CD4-positive, alpha-beta memory T cell (primary cell): ENCODE measurements around the gene SCN1A. TPM values are rescaled to one million over a fixed set of nuclear protein-coding genes. Genes with fewer than 3 reads are reported as not detected.

Experiments used
- CTCF ChIA-PET: fragments of 350-600 bp; sonication (Branson Sonifier 250); formaldehyde crosslinking; loops from one replicate; lab custom pipeline; 2021; ENCODE audit warnings: inconsistent platforms; ENCODE audit not compliant: partially characterized antibody; lab: Charles Lee
- POLR2A ChIA-PET: fragments of 350-600 bp; sonication (Branson Sonifier 250); formaldehyde crosslinking; loops from one replicate; lab custom pipeline; 2021; ENCODE audit not compliant: partially characterized antibody; lab: Charles Lee
- DNase-seq, 5 donors: peaks; one replicate each; pipeline versions ENCODE4 v3.0.0 to v3.0.0-alpha.2; 2020 to 2022; ENCODE audit warnings: mixed read lengths in 1 of 5
- H3K27ac ChIP-seq: one replicate; pipeline ENCODE4 v1.7.0; 2013; ENCODE audit warnings: low read depth, low read length
- H3K27me3 ChIP-seq: 2 replicates; pipeline ENCODE4 v1.7.0; 2013; ENCODE audit warnings: mild to moderate bottlenecking, low read length, moderate library complexity; ENCODE audit not compliant: insufficient read depth
- H3K36me3 ChIP-seq: 2 replicates; pipeline ENCODE4 v1.7.0; 2013; ENCODE audit warnings: mild to moderate bottlenecking, low read length, moderate library complexity; ENCODE audit not compliant: insufficient read depth
- H3K4me1 ChIP-seq: 2 replicates; pipeline ENCODE4 v1.7.0; 2013; ENCODE audit warnings: mild to moderate bottlenecking, low read length, moderate library complexity; ENCODE audit not compliant: insufficient read depth
- H3K4me3 ChIP-seq, 2 donors: one replicate each; pipeline ENCODE4 v1.7.0; 2013; ENCODE audit warnings: low read length in 2 of 2, mild to moderate bottlenecking in 1 of 2
- H3K9me3 ChIP-seq, 2 donors: one replicate each; pipeline ENCODE4 v1.7.0; 2013; ENCODE audit warnings: low read length in 2 of 2, control low read depth in 1 of 2; ENCODE audit not compliant: control insufficient read depth in 1 of 2
- H3K27ac Mint-ChIP-seq, 7 donors: one replicate each; pipeline ENCODE4 v1.8.0; 2020 to 2021; ENCODE audit warnings: mixed read lengths in 7 of 7, mild to moderate bottlenecking in 6 of 7, inconsistent platforms in 3 of 7, moderate library complexity in 3 of 7
- H3K27me3 Mint-ChIP-seq, 2 donors: one replicate each; pipeline ENCODE4 v1.8.0; 2020 to 2021; ENCODE audit warnings: mixed read lengths in 2 of 2
- H3K36me3 Mint-ChIP-seq, 2 donors: one replicate each; pipeline ENCODE4 v1.8.0; 2020 to 2021; ENCODE audit warnings: mixed read lengths in 2 of 2, inconsistent platforms in 1 of 2, mild to moderate bottlenecking in 1 of 2
- H3K4me1 Mint-ChIP-seq, 4 donors: one replicate each; pipeline ENCODE4 v1.8.0; 2020 to 2021; ENCODE audit warnings: mixed read lengths in 4 of 4, mild to moderate bottlenecking in 1 of 4
- H3K4me3 Mint-ChIP-seq, 8 donors: one replicate each; pipeline ENCODE4 v1.8.0; 2020 to 2021; ENCODE audit warnings: mixed read lengths in 8 of 8, mild to moderate bottlenecking in 7 of 8, moderate library complexity in 6 of 8, inconsistent platforms in 3 of 8
- H3K9me3 Mint-ChIP-seq, 8 donors: one replicate each; pipeline ENCODE4 v1.8.0; 2020 to 2021; ENCODE audit warnings: mixed read lengths in 8 of 8, mild to moderate bottlenecking in 5 of 8, inconsistent platforms in 3 of 8, moderate library complexity in 1 of 8
- intact Hi-C: fragments of 100-400 bp; cut with micrococcal nuclease; formaldehyde crosslinking; loops from one replicate; pipeline ENCODE4 v1.15.1; 2023
- polyA plus RNA-seq, 2 donors: library from polyadenylated mRNA; unstranded; fragments of 300-500 nt; fragmentation: Illumina TruSeq; gene quantifications; one replicate each; pipeline ENCODE4 v1.2.3, GENCODE V29; 2021
- total RNA-seq, 2 experiments: library from RNA; stranded (reverse); gene quantifications; one replicate each; pipeline ENCODE4 v1.2.3, GENCODE V29; 2021

The SCN1A gene
- total and polyA plus RNA-seq, 4 experiments from 2014 or later: not detected

DNA sequence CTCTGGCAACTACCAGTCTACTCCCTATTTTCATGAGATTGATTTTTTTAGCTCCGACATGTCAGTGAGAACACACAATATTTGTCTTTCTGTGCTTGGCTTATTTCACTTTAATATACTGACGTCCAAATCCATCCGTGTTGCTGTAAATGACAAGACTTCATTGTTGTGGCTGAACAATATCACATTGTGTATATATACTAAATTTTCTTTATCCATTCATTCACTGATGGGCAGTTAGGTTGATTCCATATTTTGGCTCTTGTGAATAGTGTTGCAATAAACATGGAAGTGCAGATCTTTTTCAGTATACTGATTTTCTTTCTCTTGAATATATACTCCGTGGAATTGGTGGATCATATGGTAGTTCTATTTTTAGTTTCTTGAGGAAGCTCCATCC is 168.4 kb downstream of the SCN1A start:
- H3K27me3 ChIP-seq: no peaks in the 10 kb centered on the region
- Mint-ChIP-seq H3K4me3 (no peak overlapping the region), H3K36me3 (no peaks in the 10 kb centered on the region), H3K27me3 (peaks cover 0 to 1% of the 10 kb centered on the region in 2 donors), H3K27ac (no peak overlapping the region), H3K9me3 (no peaks in the 10 kb centered on the region), H3K4me1 (peaks cover 9 to 19% (median 14%) of the 10 kb centered on the region in 4 donors)
- H3K36me3 ChIP-seq: no peaks in the 10 kb centered on the region
- H3K9me3 ChIP-seq: no peaks in the 10 kb centered on the region
- H3K27ac ChIP-seq: no peak overlapping the region
- peaks cover 8% of the 10 kb centered on the region for H3K4me1 ChIP-seq
- no peak for DNase-seq
- ChIA-PET CTCF (no interaction called here), POLR2A (no interaction called here)
- no peak overlapping the region for H3K4me3 ChIP-seq
- intact Hi-C loops: loop anchor here (10.0 kb wide), 2 partner anchors 165 to 665 kb away; partner anchors contain the start of gene GALNT3

DNA sequence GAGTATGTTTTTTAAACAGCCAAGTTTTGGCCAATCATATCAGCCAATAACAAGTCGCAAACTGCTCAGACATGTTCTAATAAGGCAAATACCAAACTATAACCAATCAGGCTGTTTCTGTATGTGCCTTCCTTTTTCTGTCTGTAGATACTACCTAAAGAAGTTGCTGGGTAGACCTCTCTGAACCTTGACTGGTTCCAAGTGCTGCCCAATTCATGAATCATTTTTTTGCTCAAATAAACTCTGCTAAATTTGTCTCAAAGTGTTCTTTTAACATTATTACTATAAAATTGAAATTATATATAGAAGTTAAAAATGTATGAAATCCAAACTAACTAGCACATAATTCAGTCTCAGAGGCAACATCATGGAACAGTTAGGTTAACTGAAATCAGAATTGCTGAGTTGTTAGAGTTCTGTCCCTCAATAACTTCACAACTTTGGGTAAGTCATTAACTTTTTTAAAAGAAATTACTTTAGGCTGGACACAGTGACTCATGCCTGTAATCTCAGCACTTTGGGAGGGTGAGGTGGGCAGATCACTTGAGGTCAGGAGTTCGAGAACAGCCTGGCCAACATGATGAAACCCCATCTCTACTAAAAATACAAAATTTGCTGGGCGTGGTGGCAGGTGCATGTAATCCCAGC is 169.4 kb downstream of the SCN1A start:
- Histone ChIP-seq H3K4me3 (no peak overlapping the region), H3K27me3 (no peaks in the 10 kb centered on the region), H3K27ac (no peak overlapping the region), H3K36me3 (no peaks in the 10 kb centered on the region), H3K4me1 (peaks cover 11% of the 10 kb centered on the region), H3K9me3 (no peaks in the 10 kb centered on the region)
- Mint-ChIP-seq H3K4me3 (no peak overlapping the region), H3K27me3 (peaks cover 0 to 1% of the 10 kb centered on the region in 2 donors), H3K4me1 (peaks cover 9 to 19% (median 14%) of the 10 kb centered on the region in 4 donors), H3K9me3 (no peaks in the 10 kb centered on the region), H3K36me3 (no peaks in the 10 kb centered on the region), H3K27ac (no peak overlapping the region)
- ChIA-PET POLR2A (no interaction called here), CTCF (no interaction called here)
- DNase-seq: no peak
- intact Hi-C loops: loop anchor here (10.0 kb wide), 2 partner anchors 164 to 664 kb away; partner anchors contain the start of gene GALNT3

DNA sequence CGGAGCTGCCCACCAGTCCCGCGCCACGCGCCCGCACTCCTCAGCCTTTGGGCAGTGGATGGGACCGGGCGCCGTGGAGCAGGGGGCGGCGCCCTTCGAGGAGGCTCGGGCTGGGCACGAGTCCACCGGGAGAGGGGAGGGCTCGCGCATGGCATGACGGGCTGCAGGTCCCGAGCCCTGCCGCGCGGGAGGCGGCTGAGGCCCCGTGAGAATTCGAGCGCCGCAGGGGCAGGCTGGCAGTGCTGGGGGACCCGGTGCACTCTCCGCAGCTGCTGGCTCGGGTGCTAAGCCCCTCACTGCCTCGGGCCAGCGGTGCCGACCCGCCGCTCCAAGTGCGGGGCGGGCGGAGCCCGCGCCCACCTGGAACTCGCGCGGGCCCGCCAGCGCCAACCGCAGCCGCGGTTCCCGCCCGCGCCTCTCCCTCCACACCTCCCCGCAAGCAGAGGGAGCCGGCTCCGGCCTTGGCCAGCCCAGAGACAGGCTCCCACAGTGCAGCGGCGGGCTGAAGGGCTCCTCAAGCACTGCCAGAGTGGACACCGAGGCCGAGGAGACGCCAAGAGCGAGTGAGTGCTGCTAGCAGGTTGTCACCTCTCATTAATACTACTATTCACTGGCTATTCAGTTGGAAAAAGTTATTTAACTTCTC is 170.7 kb downstream of the SCN1A start:
- H3K27me3 Mint-ChIP-seq: peaks cover 0 to 1% of the 10 kb centered on the region in 2 donors
- H3K36me3 Mint-ChIP-seq: no peaks in the 10 kb centered on the region
- H3K27ac Mint-ChIP-seq: no peak overlapping the region
- POLR2A ChIA-PET: no interaction called here
- H3K36me3 ChIP-seq: no peaks in the 10 kb centered on the region
- H3K4me3 ChIP-seq: no peak overlapping the region
- H3K27me3 ChIP-seq: no peaks in the 10 kb centered on the region
- H3K9me3 Mint-ChIP-seq: no peaks in the 10 kb centered on the region
- peaks cover 9 to 19% (median 14%) of the 10 kb centered on the region in 4 donors for H3K4me1 Mint-ChIP-seq
- peaks cover 22% of the 10 kb centered on the region for H3K4me1 ChIP-seq
- CTCF ChIA-PET: interaction anchor here (0.8 to 2.9 kb wide), 2 partner anchors 8 to 170 kb away, joined by 3 to 24 read pairs; partner anchors contain the start of gene SCN1A
- no peak overlapping the region for H3K27ac ChIP-seq
- no peak overlapping the region for H3K4me3 Mint-ChIP-seq
- intact Hi-C loops: loop anchor here (10.0 kb wide), 2 partner anchors 162 to 662 kb away; partner anchors contain the start of gene GALNT3
- DNase-seq: no peak
- no peaks in the 10 kb centered on the region for H3K9me3 ChIP-seq

DNA sequence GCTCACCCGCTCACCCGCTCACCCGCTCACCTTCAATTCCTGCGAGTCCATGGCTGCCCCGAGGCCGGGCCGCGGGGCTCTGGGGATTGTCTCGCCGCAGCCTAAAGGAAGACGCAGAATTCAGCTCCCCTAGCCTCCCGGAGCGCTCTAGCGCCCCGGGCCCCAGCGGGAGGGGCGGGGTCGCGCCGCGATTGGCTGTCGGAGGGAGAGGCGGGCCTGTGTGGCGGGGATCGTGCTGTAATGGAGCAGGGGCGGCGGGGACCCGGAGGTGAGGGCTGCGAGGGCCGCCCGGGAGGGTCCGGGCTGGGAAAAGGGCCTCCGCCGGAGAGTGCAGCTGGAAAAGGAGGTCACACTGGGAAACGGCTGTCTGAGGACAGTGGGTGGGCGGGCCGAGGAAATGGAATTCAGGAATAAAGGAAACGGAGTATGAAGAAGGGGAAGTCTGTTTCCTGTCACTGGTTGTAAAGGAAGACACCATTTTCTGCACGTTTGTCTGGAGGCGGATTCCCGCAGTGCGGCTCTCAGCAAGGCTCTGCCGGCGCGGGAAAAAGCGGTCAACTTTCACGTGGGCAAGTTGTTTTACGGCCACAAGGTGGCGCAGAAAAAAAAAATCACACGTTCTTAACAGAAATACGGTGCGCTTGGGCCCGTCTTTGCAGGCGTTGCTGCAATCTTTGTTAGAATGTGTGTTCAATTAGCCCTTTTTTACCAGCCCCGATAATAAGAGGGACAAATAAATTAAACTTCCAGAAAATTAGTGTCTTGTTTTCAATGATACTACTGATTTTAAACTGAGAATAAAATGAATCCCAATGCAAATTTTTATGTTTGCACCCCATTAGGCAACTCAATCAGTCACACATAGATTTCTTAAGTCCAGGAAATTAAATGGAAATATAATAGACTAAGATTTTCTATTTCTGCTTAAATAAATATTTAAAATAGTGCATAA is 173.9 kb downstream of the SCN1A start, which contains the start of gene TTC21B:
Gene TTC21B, minus strand, starts transcription at position 122 of the 952 bp plus-strand sequence. Its CDS starts 71 bp downstream, at position 51.
- Histone ChIP-seq H3K27me3 (no peaks in the 10 kb centered on the region), H3K9me3 (no peaks in the 10 kb centered on the region), H3K4me1 (peaks cover 41% of the 10 kb centered on the region), H3K36me3 (no peaks in the 10 kb centered on the region), H3K4me3 (peak within 1 kb of the TSS; percentile 70 to 80), H3K27ac (peak within 1 kb of the TSS; percentile 79)
- intact Hi-C loops: loop anchor here (1.0 to 10.0 kb wide), 4 partner anchors 82 to 659 kb away; partner anchors contain the start of genes GALNT3 and SCN1A
- ChIA-PET CTCF (interaction anchor here (0.7 to 2.9 kb wide), 11 partner anchors 9 to 174 kb away, joined by 3 to 24 read pairs (median 4); partner anchors contain the start of gene SCN1A), POLR2A (interaction anchor here (1.0 to 2.0 kb wide), 6 partner anchors 9 to 160 kb away, joined by 3 to 14 read pairs (median 4); partner anchors contain the start of gene GALNT3)
- Mint-ChIP-seq H3K4me1 (peaks cover 7 to 19% (median 14%) of the 10 kb centered on the region in 4 donors), H3K4me3 (peak within 1 kb of the TSS in 4 of 8 donors; percentile 17 to 60 (median 47)), H3K36me3 (peaks cover 0 to 3% of the 10 kb centered on the region in 2 donors), H3K27ac (peak within 1 kb of the TSS in 3 of 7 donors; percentile 13 to 42 (median 36)), H3K9me3 (no peaks in the 10 kb centered on the region), H3K27me3 (no peaks in the 10 kb centered on the region)
- DNase-seq: peak; percentile 93 to 96 (median 94)

DNA sequence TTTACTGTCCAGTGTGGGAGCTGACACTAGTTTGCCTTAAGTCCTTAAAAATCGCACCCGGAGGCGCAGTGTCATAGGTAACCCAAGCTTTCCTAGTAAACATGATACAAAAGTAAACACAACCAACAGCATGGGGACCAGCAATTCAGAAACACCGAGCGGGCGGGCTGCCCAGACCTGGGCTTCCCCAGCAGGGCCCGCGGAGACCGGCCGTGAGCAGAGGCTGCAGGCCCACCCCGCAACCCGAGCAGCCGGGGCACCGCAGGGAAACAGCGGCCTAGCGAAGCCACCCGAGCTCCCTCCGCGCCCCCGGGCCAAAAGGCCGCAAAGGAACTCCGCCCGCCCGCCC is 174.5 kb downstream of the SCN1A start:
- Histone ChIP-seq H3K36me3 (no peaks in the 10 kb centered on the region), H3K27ac (peak overlapping the region; percentile 79), H3K4me1 (peaks cover 41% of the 10 kb centered on the region), H3K9me3 (no peaks in the 10 kb centered on the region), H3K4me3 (peak overlapping the region; percentile 70 to 80), H3K27me3 (no peaks in the 10 kb centered on the region)
- Mint-ChIP-seq H3K9me3 (no peaks in the 10 kb centered on the region), H3K4me3 (no peak overlapping the region), H3K27ac (no peak overlapping the region), H3K36me3 (peaks cover under 1 to 9% of the 10 kb centered on the region in 2 donors), H3K4me1 (peaks cover 7 to 19% (median 14%) of the 10 kb centered on the region in 4 donors), H3K27me3 (no peaks in the 10 kb centered on the region)
- DNase-seq: no peak
- ChIA-PET POLR2A (interaction anchor here (1.0 to 2.0 kb wide), 6 partner anchors 8 to 159 kb away, joined by 3 to 14 read pairs (median 4); partner anchors contain the start of gene GALNT3), CTCF (interaction anchor here (0.8 to 2.3 kb wide), 7 partner anchors 8 to 175 kb away, joined by 3 to 11 read pairs (median 5); partner anchors contain the start of gene SCN1A)
- intact Hi-C loops: loop anchor here (5.0 to 10.0 kb wide), 3 partner anchors 81 to 658 kb away; partner anchors contain the start of gene GALNT3

DNA sequence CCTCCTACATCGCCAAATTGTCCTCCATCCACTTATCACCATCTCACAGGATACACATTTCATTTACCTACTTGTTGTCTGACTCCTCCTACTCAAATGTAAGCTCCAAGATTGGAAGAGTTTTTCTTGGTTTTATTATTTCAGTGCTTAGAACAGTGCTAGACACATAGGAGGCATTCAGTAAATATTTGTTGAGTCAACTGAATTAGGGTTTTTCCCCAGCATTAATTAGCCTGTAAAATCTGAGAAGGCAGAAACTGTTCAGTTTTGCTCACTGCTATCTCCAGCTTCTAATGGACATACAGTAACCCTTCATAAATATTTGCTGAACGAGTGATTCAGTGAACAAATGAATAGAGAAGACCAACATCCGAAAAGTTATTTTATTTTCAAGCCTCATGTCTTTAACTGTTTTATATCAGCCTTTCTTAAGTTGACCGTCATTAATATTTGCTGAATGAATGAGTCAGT is 175.0 kb downstream of the SCN1A start:
- POLR2A ChIA-PET: interaction anchor here (1.4 to 2.0 kb wide), 5 partner anchors 8 to 159 kb away, joined by 3 to 14 read pairs (median 4); partner anchors contain the start of gene GALNT3
- CTCF ChIA-PET: interaction anchor here (1.2 to 2.3 kb wide), 5 partner anchors 8 to 175 kb away, joined by 4 to 11 read pairs (median 6); partner anchors contain the start of gene SCN1A
- Histone ChIP-seq H3K4me3 (peak overlapping the region; percentile 70 to 80), H3K36me3 (no peaks in the 10 kb centered on the region), H3K9me3 (no peaks in the 10 kb centered on the region), H3K27me3 (no peaks in the 10 kb centered on the region), H3K4me1 (peaks cover 41% of the 10 kb centered on the region), H3K27ac (peak overlapping the region; percentile 79)
- Mint-ChIP-seq H3K9me3 (no peaks in the 10 kb centered on the region), H3K4me1 (peaks cover 8 to 23% (median 14%) of the 10 kb centered on the region in 4 donors), H3K4me3 (no peak overlapping the region), H3K36me3 (peaks cover 6 to 12% of the 10 kb centered on the region in 2 donors), H3K27ac (no peak overlapping the region), H3K27me3 (no peaks in the 10 kb centered on the region)
- peak in 3 of 5 donors; percentile 1 to 12 (median 8) for DNase-seq
- intact Hi-C loops: loop anchor here (5.0 to 10.0 kb wide), 3 partner anchors 80 to 658 kb away; partner anchors contain the start of gene GALNT3
